Endothelial cell of umbilical vein (primary cell): ENCODE measurements around the gene CCL27. TPM values are rescaled to one million over a fixed set of nuclear protein-coding genes. Genes with fewer than 3 reads are reported as not detected.

Experiments used
- Bru-seq: library from RNA; stranded (reverse); fragments of 400-500 nt; gene quantifications from one replicate; lab custom pipeline; 2021; lab: Mats Ljungman, UMichigan
- BruChase-seq, 2 experiments: library from RNA; stranded (reverse); fragments of 400-500 nt; gene quantifications; one replicate each; lab custom pipeline; 2021; lab: Mats Ljungman, UMichigan
- BruUV-seq: library from RNA; stranded (reverse); fragments of 400-500 nt; replicated peaks from 2 replicates; lab custom pipeline; 2021; lab: Mats Ljungman, UMichigan
- CTCF ChIA-PET: fragments of 300-600, 350-600 bp; sonication (Branson Sonifier 250); formaldehyde crosslinking; loops from one replicate; lab custom pipeline; 2021; ENCODE audit warnings: antibody characterized with exemption, inconsistent platforms; lab: Charles Lee
- POLR2A ChIA-PET: fragments of 300-600, 350-600 bp; sonication (Branson Sonifier 250); formaldehyde crosslinking; loops from one replicate; lab custom pipeline; 2021; ENCODE audit warnings: antibody characterized with exemption, inconsistent platforms; lab: Charles Lee
- DNase-seq: peaks from one replicate; pipeline ENCODE4 v3.0.0-alpha.2; 2011; ENCODE audit warnings: low read depth, low spot score
- FAIRE-seq: peaks from 2 replicates; lab custom pipeline; 2011; peaks lifted over from hg19 to GRCh38; lab: Jason Lieb, UNC
- H2AFZ ChIP-seq: 2 replicates; pipeline ENCODE4 v1.6.0; 2012; ENCODE audit warnings: low read depth, low read length, control low read depth, inconsistent platforms
- H3K27ac ChIP-seq: 2 replicates; pipeline ENCODE4 v1.5.1; 2011; ENCODE audit warnings: low read depth, mild to moderate bottlenecking, control low read depth, low read length, moderate library complexity; ENCODE audit not compliant: insufficient read depth
- H3K27me3 ChIP-seq, 2 experiments: 2 replicates each; pipeline versions ENCODE4 v1.6.0 to v1.6.1; 2011; ENCODE audit warnings: low read length in 2 of 2, mixed read lengths in 1 of 2; ENCODE audit not compliant: control insufficient read depth in 2 of 2, insufficient read depth in 2 of 2
- H3K36me3 ChIP-seq, 2 experiments: 2 replicates in 1 of 2; 3 replicates in 1 of 2; pipeline ENCODE4 v1.5.1; 2011; ENCODE audit warnings: low read length in 2 of 2, mild to moderate bottlenecking in 1 of 2, moderate library complexity in 1 of 2; ENCODE audit not compliant: control insufficient read depth in 2 of 2, insufficient read depth in 2 of 2; ENCODE audit errors: extremely low read depth in 1 of 2
- H3K4me1 ChIP-seq: 3 replicates; pipeline ENCODE4 v1.5.1; 2011; ENCODE audit warnings: mild to moderate bottlenecking, low read length; ENCODE audit not compliant: control insufficient read depth, insufficient read depth; ENCODE audit errors: extremely low read depth
- H3K4me2 ChIP-seq: 2 replicates; pipeline ENCODE4 v1.6.1; 2011; ENCODE audit warnings: low read length, control low read depth, mixed read lengths; ENCODE audit not compliant: insufficient read depth
- H3K4me3 ChIP-seq, 3 experiments: fragments of 200-600 bp in 1 of 3; sonication (generic), shearing (Covaris generic) in 1 of 3; replicated peaks in 1 of 3; 2 replicates each; pipeline ENCODE4 v1.5.1; 2011 to 2016; ENCODE audit warnings: control low read depth in 3 of 3, low read length in 3 of 3, mild to moderate bottlenecking in 2 of 3, inconsistent platforms in 1 of 3, low read depth in 1 of 3, moderate library complexity in 1 of 3; ENCODE audit not compliant: insufficient read depth in 1 of 3
- H3K79me2 ChIP-seq: 2 replicates; pipeline ENCODE4 v1.6.0; 2012; ENCODE audit warnings: low read length, inconsistent platforms; ENCODE audit not compliant: control insufficient read depth, insufficient read depth
- H3K9ac ChIP-seq: replicated peaks from 2 replicates; pipeline ENCODE3; 2011; ENCODE audit warnings: low read length, control low read depth; ENCODE audit not compliant: insufficient read depth; ENCODE audit errors: extremely low read depth
- H3K9me1 ChIP-seq: replicated peaks from 3 replicates; pipeline ENCODE4 v1.6.0; 2011; ENCODE audit warnings: mild to moderate bottlenecking, low read length; ENCODE audit not compliant: control insufficient read depth, insufficient read depth; ENCODE audit errors: extremely low read depth
- H3K9me3 ChIP-seq: replicated peaks from 2 replicates; pipeline ENCODE4 v1.5.1; 2012; ENCODE audit warnings: low read length, inconsistent platforms; ENCODE audit not compliant: control insufficient read depth, insufficient read depth
- H4K20me1 ChIP-seq: replicated peaks from 2 replicates; pipeline ENCODE3; 2011; ENCODE audit warnings: mild to moderate bottlenecking, low read length; ENCODE audit not compliant: control insufficient read depth, insufficient read depth; ENCODE audit errors: extremely low read depth
- CTCF ChIP-seq, 2 donors: IDR thresholded peaks; 1 replicate in 1 of 2; 2 replicates in 1 of 2; pipeline ENCODE4 v1.5.1; 2011; ENCODE audit warnings: low read length in 2 of 2, mild to moderate bottlenecking in 2 of 2, moderate library complexity in 2 of 2, control low read depth in 1 of 2, inconsistent platforms in 1 of 2, low read depth in 1 of 2; ENCODE audit not compliant: insufficient read depth in 1 of 2; ENCODE audit errors: extremely low read depth in 1 of 2
- EZH2 ChIP-seq: IDR thresholded peaks from 2 replicates; pipeline ENCODE4 v1.6.1; 2012; ENCODE audit warnings: borderline replicate concordance, low read depth, mild to moderate bottlenecking, moderate library complexity, low read length, inconsistent platforms; ENCODE audit not compliant: severe bottlenecking
- FOS ChIP-seq: IDR thresholded peaks from 2 replicates; pipeline ENCODE4 v1.6.1; 2011; ENCODE audit warnings: mild to moderate bottlenecking, low read length, moderate library complexity, borderline replicate concordance; ENCODE audit not compliant: insufficient read depth
- GATA2 ChIP-seq: IDR thresholded peaks from 2 replicates; pipeline ENCODE4 v1.7.0; 2011; ENCODE audit warnings: low read depth, mild to moderate bottlenecking, moderate library complexity, mixed read lengths, low read length; ENCODE audit not compliant: insufficient read length, insufficient read depth
- JUN ChIP-seq: IDR thresholded peaks from 2 replicates; pipeline ENCODE4 v1.6.1; 2011; ENCODE audit warnings: borderline replicate concordance, low read depth; ENCODE audit not compliant: insufficient read length, insufficient read depth
- MAX ChIP-seq: IDR thresholded peaks from 2 replicates; pipeline ENCODE4 v1.6.1; 2011; ENCODE audit not compliant: insufficient read depth, insufficient read length
- MYC ChIP-seq: IDR thresholded peaks from one replicate; pipeline ENCODE4 v1.6.1; 2011; ENCODE audit warnings: mild to moderate bottlenecking, low read depth, low read length
- POLR2A ChIP-seq: IDR thresholded peaks from 2 replicates; pipeline ENCODE4 v1.6.1; 2012; ENCODE audit warnings: low read depth, mild to moderate bottlenecking, control low read depth, low read length
- POLR2AphosphoS5 ChIP-seq: IDR thresholded peaks from 2 replicates; pipeline ENCODE4 v1.6.1; 2012; ENCODE audit warnings: low read depth, mild to moderate bottlenecking, control low read depth, low read length, moderate library complexity; ENCODE audit not compliant: insufficient read depth
- dilution Hi-C: fragments of 300-500 bp; cut with MboI; formaldehyde crosslinking; loops from one replicate; pipeline ENCODE4 v1.15.0; 2019; ENCODE audit warnings: low sequenced_read_pairs; ENCODE audit not compliant: extremely low pct_ligation_motif_present
- intact Hi-C: fragments of 100-400 bp; cut with micrococcal nuclease; formaldehyde crosslinking; loops from one replicate; pipeline ENCODE4 v1.10.0; 2022
- long read RNA-seq: library from polyadenylated mRNA; stranded (forward); transcript quantifications from one replicate; pipeline ENCODE4 v2.0.0, GENCODE V29; 2021
- polyA minus RNA-seq, 3 experiments: library from RNA; depleted of rRNA, polyadenylated mRNA; stranded (reverse); fragments of >200 nt; gene quantifications; 1 replicate in 1 of 3; 2 replicates in 2 of 3; pipeline ENCODE4 v1.2.3, GENCODE V29; 2011
- polyA plus RNA-seq, 4 experiments: library from polyadenylated mRNA; depleted of rRNA in 3 of 4; stranded (reverse) in 3 of 4; unstranded in 1 of 4; fragments of >200 nt; gene quantifications; 2 replicates each; pipeline versions ENCODE4 v1.2.1 to v1.2.3, GENCODE V29; 2011 to 2012; ENCODE audit warnings: missing spikeins in 1 of 4
- total RNA-seq: library from RNA; stranded (reverse); gene quantifications from 2 replicates; pipeline ENCODE4 v1.2.3, GENCODE V29; 2021

CCL27 gene
- not detected in 2 replicates for total RNA-seq
- not detected in 2 replicates for polyA plus RNA-seq
- polyA plus RNA-seq (2011; cell fraction: cytosol; rRNA removed): not detected in 2 replicates
- not detected in 2 replicates for polyA plus RNA-seq (2011; cell fraction: nucleus; rRNA removed)
- polyA plus RNA-seq (2012): not detected in 2 replicates
- polyA minus RNA-seq: not detected in 2 replicates
- not detected for polyA minus RNA-seq (2011; cell fraction: cytosol; rRNA and poly(A)+ RNA removed)
- polyA minus RNA-seq (2011; cell fraction: nucleus; rRNA and poly(A)+ RNA removed): not detected in 2 replicates
- Bru-seq, nascent RNA: not detected
- BruChase-seq, experiment 1, labeled RNA remaining after a 6-hour chase: not detected
- BruChase-seq, experiment 2, labeled RNA remaining after a 2-hour chase: not detected
- long read RNA-seq: 0 reads

GRCh38 chr9:34662526-34663302, at the start of gene CCL27:
Gene CCL27 (minus strand): TSS chr9:34662657. CDS start chr9:34662633, 24 bp downstream.
- Histone ChIP-seq H4K20me1 (no peaks in the 10 kb centered on the region), H3K27ac (no peak within 1 kb of the TSS), H3K4me1 (peaks cover 5% of the 10 kb centered on the region), H3K27me3 (no peaks in the 10 kb centered on the region), H3K4me3 (no peak within 1 kb of the TSS), H3K79me2 (no peaks in the 10 kb centered on the region), H3K9me1 (no peaks in the 10 kb centered on the region), H3K36me3 (no peaks in the 10 kb centered on the region), H3K9ac (no peak within 1 kb of the TSS), H3K9me3 (no peaks in the 10 kb centered on the region), H2AFZ (no peak within 1 kb of the TSS), H3K4me2 (no peak within 1 kb of the TSS)
- FAIRE-seq (no peak), DNase-seq (no peak)
- ChIA-PET CTCF (interaction anchor here (0.6 to 1.5 kb wide), 4 partner anchors 12 to 40 kb away, joined by 3 to 9 read pairs (median 4); partner anchors contain the start of gene GALT), POLR2A (no interaction called here)
- no TSS peak for BruUV-seq
- intact Hi-C loops (no loop called here), dilution Hi-C loops (no loop called here)
- TF ChIP-seq FOS (no peak), POLR2A (no peak), POLR2AphosphoS5 (no peak), MAX (no peak), JUN (no peak), GATA2 (no peak), EZH2 (no peak), CTCF (IDR thresholded peaks at IDR 0.05; ENCODE audit: extremely low read depth in 1 of 2, insufficient read depth in 1 of 2, low read depth in 1 of 2, low read length in 2 of 2) (no peak), MYC (no peak)
